ENCODE data around the gene SEZ6L2. TPM values are rescaled to one million over a fixed set of nuclear protein-coding genes. Genes with fewer than 3 reads are reported as not detected.

Gene SEZ6L2
- total and polyA plus RNA-seq, 2 experiments from 2014 or later: 18.0 to 71.9 TPM

DNA sequence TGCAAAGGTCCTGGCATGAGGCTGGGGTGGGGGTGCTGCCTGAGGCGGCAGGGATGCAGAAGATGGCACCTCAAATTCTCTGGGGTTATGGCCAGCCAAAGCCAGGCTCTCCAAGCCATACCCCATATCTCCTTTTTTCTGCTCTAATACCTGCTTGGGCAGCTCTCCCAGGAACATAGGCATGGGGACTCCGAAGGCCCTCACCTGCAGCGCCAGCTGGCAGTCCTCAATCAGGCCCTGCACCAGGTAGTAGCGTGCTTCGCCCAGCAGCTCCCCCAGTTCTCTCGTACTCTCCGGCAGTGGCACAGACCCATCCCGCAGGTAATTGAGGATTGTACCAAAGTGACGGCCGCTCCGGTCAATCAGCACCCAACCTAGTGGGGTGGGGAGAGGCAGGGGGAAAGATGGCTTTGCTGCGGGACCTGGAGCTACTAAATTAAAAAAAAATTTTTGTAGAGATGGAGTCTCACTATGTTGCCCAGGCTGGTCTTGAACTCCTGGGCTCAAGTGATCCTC, 23.7 kb upstream of the SEZ6L2 start:
- Mint-ChIP-seq H3K4me1 (peaks cover 19% of the 10 kb centered on the region), H3K4me3 (no peak overlapping the region), H3K36me3 (ENCODE audit: low read depth) (peaks cover 11% of the 10 kb centered on the region; the same call in 2 of the 3 replicates), H3K27me3 (ENCODE audit: insufficient read depth, low read depth, poor library complexity) (peaks cover 5% of the 10 kb centered on the region), H3K9me3 (no peaks in the 10 kb centered on the region), H3K27ac (no peak overlapping the region; the same call in 1 of the 2 replicates)
- ATAC-seq (no peak), DNase-seq (ENCODE audit: low spot score) (no peak)
- Histone ChIP-seq H3K36me3 (ENCODE audit: insufficient read depth) (peaks cover 3% of the 10 kb centered on the region; the same call in 1 of the 2 replicates), H3K27ac (ENCODE audit: low read depth) (no peak overlapping the region), H3F3A (replicated peaks; ENCODE audit: low read depth) (peaks cover 5% of the 10 kb centered on the region; the same call in 1 of the 2 replicates), H2AFZ (no peak overlapping the region), H3K79me2 (replicated peaks; ENCODE audit: insufficient read depth) (peaks cover 25% of the 10 kb centered on the region), H3K27me3 (ENCODE audit: insufficient read depth) (no peaks in the 10 kb centered on the region), H3K4me1 (ENCODE audit: insufficient read depth) (peaks cover 14% of the 10 kb centered on the region; the same call in 1 of the 2 replicates), H3K4me2 (no peak overlapping the region), H3K4me3 (no peak overlapping the region), H4K20me1 (replicated peaks; ENCODE audit: insufficient read depth) (no peaks in the 10 kb centered on the region; the same call in none of the 2 replicates), H3K9me2 (ENCODE audit: insufficient read depth) (no peaks in the 10 kb centered on the region)
- TF ChIP-seq POLR2AphosphoS5 (IDR thresholded peaks at IDR 0.05; ENCODE audit: low read depth) (no peak), JUNB (IDR thresholded peaks at IDR 0.05; ENCODE audit: unreplicated experiment) (no peak), EZH2phosphoT487 (IDR thresholded peaks at IDR 0.05; ENCODE audit: unreplicated experiment) (no peak), EZH2 (IDR thresholded peaks at IDR 0.05; ENCODE audit: low read depth, unreplicated experiment) (no peak), ZNF114 (CRISPR knock-in tag; IDR thresholded peaks at IDR 0.05) (no peak), NANOG (IDR thresholded peaks at IDR 0.05; ENCODE audit: borderline replicate concordance) (no peak), CREB1 (CRISPR knock-in tag; IDR thresholded peaks at IDR 0.05; ENCODE audit: low read depth) (no peak), ZNF331 (CRISPR knock-in tag; IDR thresholded peaks at IDR 0.05; ENCODE audit: low read depth) (no peak), STAT1 (IDR thresholded peaks at IDR 0.05; ENCODE audit: unreplicated experiment) (no peak)
- TF ChIP-seq, protein P1, sequence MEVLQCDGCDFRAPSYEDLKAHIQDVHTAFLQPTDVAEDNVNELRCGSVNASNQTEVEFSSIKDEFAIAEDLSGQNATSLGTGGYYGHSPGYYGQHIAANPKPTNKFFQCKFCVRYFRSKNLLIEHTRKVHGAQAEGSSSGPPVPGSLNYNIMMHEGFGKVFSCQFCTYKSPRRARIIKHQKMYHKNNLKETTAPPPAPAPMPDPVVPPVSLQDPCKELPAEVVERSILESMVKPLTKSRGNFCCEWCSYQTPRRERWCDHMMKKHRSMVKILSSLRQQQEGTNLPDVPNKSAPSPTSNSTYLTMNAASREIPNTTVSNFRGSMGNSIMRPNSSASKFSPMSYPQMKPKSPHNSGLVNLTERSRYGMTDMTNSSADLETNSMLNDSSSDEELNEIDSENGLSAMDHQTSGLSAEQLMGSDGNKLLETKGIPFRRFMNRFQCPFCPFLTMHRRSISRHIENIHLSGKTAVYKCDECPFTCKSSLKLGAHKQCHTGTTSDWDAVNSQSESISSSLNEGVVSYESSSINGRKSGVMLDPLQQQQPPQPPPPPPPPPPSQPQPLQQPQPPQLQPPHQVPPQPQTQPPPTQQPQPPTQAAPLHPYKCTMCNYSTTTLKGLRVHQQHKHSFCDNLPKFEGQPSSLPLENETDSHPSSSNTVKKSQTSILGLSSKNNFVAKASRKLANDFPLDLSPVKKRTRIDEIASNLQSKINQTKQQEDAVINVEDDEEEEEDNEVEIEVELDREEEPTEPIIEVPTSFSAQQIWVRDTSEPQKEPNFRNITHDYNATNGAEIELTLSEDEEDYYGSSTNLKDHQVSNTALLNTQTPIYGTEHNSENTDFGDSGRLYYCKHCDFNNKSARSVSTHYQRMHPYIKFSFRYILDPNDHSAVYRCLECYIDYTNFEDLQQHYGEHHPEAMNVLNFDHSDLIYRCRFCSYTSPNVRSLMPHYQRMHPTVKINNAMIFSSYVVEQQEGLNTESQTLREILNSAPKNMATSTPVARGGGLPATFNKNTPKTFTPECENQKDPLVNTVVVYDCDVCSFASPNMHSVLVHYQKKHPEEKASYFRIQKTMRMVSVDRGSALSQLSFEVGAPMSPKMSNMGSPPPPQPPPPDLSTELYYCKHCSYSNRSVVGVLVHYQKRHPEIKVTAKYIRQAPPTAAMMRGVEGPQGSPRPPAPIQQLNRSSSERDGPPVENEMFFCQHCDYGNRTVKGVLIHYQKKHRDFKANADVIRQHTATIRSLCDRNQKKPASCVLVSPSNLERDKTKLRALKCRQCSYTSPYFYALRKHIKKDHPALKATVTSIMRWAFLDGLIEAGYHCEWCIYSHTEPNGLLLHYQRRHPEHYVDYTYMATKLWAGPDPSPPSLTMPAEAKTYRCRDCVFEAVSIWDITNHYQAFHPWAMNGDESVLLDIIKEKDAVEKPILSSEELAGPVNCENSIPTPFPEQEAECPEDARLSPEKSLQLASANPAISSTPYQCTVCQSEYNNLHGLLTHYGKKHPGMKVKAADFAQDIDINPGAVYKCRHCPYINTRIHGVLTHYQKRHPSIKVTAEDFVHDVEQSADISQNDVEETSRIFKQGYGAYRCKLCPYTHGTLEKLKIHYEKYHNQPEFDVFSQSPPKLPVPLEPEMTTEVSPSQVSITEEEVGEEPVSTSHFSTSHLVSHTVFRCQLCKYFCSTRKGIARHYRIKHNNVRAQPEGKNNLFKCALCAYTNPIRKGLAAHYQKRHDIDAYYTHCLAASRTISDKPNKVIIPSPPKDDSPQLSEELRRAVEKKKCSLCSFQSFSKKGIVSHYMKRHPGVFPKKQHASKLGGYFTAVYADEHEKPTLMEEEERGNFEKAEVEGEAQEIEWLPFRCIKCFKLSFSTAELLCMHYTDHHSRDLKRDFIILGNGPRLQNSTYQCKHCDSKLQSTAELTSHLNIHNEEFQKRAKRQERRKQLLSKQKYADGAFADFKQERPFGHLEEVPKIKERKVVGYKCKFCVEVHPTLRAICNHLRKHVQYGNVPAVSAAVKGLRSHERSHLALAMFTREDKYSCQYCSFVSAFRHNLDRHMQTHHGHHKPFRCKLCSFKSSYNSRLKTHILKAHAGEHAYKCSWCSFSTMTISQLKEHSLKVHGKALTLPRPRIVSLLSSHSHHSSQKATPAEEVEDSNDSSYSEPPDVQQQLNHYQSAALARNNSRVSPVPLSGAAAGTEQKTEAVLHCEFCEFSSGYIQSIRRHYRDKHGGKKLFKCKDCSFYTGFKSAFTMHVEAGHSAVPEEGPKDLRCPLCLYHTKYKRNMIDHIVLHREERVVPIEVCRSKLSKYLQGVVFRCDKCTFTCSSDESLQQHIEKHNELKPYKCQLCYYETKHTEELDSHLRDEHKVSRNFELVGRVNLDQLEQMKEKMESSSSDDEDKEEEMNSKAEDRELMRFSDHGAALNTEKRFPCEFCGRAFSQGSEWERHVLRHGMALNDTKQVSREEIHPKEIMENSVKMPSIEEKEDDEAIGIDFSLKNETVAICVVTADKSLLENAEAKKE (CRISPR knock-in tag; IDR thresholded peaks at IDR 0.05): no peak
- TF ChIP-seq, protein P2, sequence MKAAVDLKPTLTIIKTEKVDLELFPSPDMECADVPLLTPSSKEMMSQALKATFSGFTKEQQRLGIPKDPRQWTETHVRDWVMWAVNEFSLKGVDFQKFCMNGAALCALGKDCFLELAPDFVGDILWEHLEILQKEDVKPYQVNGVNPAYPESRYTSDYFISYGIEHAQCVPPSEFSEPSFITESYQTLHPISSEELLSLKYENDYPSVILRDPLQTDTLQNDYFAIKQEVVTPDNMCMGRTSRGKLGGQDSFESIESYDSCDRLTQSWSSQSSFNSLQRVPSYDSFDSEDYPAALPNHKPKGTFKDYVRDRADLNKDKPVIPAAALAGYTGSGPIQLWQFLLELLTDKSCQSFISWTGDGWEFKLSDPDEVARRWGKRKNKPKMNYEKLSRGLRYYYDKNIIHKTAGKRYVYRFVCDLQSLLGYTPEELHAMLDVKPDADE (IDR thresholded peaks at IDR 0.05): no peak
- TF ChIP-seq, protein P3, sequence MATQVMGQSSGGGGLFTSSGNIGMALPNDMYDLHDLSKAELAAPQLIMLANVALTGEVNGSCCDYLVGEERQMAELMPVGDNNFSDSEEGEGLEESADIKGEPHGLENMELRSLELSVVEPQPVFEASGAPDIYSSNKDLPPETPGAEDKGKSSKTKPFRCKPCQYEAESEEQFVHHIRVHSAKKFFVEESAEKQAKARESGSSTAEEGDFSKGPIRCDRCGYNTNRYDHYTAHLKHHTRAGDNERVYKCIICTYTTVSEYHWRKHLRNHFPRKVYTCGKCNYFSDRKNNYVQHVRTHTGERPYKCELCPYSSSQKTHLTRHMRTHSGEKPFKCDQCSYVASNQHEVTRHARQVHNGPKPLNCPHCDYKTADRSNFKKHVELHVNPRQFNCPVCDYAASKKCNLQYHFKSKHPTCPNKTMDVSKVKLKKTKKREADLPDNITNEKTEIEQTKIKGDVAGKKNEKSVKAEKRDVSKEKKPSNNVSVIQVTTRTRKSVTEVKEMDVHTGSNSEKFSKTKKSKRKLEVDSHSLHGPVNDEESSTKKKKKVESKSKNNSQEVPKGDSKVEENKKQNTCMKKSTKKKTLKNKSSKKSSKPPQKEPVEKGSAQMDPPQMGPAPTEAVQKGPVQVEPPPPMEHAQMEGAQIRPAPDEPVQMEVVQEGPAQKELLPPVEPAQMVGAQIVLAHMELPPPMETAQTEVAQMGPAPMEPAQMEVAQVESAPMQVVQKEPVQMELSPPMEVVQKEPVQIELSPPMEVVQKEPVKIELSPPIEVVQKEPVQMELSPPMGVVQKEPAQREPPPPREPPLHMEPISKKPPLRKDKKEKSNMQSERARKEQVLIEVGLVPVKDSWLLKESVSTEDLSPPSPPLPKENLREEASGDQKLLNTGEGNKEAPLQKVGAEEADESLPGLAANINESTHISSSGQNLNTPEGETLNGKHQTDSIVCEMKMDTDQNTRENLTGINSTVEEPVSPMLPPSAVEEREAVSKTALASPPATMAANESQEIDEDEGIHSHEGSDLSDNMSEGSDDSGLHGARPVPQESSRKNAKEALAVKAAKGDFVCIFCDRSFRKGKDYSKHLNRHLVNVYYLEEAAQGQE (IDR thresholded peaks at IDR 0.05; ENCODE audit: unreplicated experiment): no peak

All from GM23338 (cell line).